Measurements from ENCODE around the gene MUL1.

MUL1 gene

DNA sequence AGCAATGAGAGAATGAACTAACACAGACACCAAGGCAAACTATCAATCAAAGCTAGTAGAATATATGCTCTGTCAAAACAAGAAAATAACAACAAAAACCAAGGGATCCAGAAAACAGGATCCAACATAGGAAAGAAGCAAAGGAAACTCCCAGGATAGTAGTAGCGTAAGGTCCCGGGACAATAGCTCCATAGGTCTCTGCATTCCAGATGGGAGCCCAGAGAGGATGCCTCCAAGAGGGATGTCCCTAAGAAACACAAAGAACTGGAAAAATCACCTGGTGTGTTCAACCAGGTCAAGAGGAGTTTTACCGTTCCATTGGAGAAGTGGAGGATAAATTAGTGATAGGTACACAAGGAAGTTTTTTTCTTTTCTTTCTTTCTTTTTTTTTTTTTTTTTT, 38.7 kb upstream of the MUL1 start:
- H3K4me3 ChIP-seq (ENCODE audit: low read length), result no peak overlapping the region
- TF ChIP-seq, protein P1, sequence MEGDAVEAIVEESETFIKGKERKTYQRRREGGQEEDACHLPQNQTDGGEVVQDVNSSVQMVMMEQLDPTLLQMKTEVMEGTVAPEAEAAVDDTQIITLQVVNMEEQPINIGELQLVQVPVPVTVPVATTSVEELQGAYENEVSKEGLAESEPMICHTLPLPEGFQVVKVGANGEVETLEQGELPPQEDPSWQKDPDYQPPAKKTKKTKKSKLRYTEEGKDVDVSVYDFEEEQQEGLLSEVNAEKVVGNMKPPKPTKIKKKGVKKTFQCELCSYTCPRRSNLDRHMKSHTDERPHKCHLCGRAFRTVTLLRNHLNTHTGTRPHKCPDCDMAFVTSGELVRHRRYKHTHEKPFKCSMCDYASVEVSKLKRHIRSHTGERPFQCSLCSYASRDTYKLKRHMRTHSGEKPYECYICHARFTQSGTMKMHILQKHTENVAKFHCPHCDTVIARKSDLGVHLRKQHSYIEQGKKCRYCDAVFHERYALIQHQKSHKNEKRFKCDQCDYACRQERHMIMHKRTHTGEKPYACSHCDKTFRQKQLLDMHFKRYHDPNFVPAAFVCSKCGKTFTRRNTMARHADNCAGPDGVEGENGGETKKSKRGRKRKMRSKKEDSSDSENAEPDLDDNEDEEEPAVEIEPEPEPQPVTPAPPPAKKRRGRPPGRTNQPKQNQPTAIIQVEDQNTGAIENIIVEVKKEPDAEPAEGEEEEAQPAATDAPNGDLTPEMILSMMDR (conservative IDR thresholded peaks at IDR 0.05; ENCODE audit: low read depth, low read length), result no peak
- no peak for DNase-seq (ENCODE audit: low read depth)

DNA sequence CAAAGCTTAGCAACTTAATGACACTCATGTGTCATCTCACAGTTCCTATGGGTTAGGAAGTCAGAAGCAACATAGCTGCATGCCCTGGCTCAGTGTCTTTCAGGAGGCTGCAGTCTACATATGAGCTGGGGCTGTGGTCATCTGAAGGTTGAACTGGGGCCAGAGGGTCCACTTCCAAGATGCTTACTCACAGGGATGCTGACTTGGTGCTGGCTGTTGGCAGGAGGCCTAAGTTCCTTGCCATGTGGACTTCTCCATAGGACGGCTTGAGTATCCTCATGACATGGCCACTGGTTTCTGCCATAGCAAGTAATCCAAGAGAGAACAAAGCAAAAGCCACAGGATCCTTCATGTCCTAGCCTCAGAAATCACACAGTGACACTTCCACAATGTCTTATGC, 32.3 kb upstream of the MUL1 start:
- no peak for DNase-seq (ENCODE audit: low read depth)
- TF ChIP-seq, protein P1 (conservative IDR thresholded peaks at IDR 0.05; ENCODE audit: low read depth, low read length), result no peak
- no peak overlapping the region for H3K4me3 ChIP-seq (ENCODE audit: low read length)

DNA sequence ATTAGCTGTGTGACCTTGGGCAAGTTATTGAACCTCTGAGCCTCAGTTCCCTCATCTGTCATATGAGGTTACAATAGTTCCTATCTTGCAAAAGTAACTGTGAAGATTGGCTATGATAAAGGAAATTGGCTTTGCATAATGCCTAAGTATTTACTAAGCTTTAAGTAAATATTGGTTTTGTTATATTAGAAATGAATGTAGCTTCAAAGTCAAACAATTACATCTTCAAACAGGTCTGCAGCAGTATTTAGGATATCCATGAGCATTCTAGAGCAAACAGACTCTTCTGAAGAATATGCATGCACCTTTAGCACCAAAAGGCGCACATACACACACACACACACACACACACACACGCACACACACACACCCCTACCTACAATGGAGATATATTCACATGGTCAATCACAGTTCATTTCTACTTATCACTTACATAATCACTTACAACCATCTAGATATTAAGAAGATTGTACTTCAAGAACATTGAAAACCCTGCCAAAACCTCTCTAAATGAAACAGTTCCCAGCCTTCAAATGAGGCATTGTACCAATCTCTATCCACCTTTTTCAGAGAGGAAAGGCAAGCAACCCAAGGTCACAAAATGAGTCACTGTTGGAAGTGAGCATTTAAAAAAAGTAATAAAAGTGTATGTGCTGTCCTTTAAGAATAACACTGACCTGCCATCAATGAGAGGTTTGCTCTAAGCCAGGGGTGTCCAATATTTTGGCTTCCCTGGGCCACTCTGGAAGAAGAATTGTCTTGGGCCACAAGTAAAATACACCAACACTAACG, 31.0 kb upstream of the MUL1 start:
- TF ChIP-seq, protein P1 (conservative IDR thresholded peaks at IDR 0.05; ENCODE audit: low read depth, low read length), result no peak
- DNase-seq (ENCODE audit: low read depth), result no peak

GRCh38 chr1:20538227-20538626, 30.3 kb upstream of the MUL1 start:
- DNase-seq (ENCODE audit: low read depth), result no peak
- TF ChIP-seq, protein P1 (conservative IDR thresholded peaks at IDR 0.05; ENCODE audit: low read depth, low read length), result no peak
- H3K4me3 ChIP-seq (ENCODE audit: low read length), result no peak overlapping the region

More for the DNA sequence above, 31.0 kb upstream of the MUL1 start:
- H3K4me3 ChIP-seq (ENCODE audit: low read length), result no peak overlapping the region

DNA sequence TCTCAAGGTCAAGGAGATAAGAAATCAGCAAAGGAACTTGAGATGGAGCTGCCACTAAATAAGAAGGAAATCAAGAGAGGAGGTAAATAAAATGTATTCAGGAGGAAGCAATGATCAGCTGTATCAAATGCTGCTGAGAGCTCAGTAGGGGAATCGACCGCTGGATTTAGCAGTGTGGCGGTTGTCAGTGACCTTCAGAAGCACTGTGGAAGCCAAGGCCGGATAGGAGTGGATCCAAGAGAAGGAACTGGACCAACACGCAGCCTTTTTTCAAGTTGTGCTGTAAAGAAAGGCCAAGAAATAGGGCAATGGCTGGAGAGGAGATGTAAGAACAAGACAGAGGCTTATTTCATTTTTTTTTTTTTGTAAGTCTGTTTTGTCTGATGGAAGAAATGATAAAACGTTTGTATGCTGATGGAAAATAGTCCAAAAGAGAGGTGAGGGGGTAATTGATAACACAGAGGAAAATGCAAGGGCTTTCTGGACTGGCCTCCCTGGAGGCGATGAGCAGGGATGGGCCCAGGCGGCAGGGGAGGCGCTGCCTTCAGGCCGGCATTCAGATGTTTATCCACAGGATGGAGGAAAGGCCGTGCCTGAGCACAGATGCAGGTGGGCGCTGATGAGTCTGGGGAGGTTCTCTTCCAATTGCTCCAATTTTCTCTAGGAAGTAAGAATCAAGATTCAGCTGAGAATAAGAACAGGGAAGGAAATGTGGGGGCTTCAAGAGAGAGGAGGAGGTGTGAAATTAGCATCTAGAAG, 26.9 kb upstream of the MUL1 start:
- H3K4me3 ChIP-seq (ENCODE audit: low read length), result no peak overlapping the region
- no peak for DNase-seq (ENCODE audit: low read depth)
- TF ChIP-seq, protein P1 (conservative IDR thresholded peaks at IDR 0.05; ENCODE audit: low read depth, low read length), result no peak

DNA sequence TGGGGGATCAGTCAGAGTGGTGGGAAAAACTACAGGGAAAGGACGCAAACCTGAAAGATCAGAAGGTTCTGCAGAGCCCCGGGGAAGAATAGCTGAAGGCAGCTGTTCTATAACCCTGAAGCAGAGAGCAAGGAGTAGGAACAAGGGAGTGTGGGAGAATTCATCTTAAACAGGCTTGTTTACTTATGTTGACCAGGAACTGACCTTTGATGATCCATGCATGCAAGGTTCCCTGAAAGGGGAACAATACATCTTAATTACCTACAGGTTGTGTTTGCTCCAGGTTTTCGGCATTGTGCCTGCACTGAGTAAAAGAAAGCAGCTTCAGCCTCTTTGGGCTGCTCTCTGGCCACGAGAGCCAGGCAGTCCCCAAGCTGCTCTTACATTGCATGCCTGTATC, 25.7 kb upstream of the MUL1 start:
- no peak for DNase-seq (ENCODE audit: low read depth)
- TF ChIP-seq, protein P1 (conservative IDR thresholded peaks at IDR 0.05; ENCODE audit: low read depth, low read length), result no peak
- no peak overlapping the region for H3K4me3 ChIP-seq (ENCODE audit: low read length)
